K562 (cell line): ENCODE results near the gene CDC42BPB. TPM values are rescaled to one million over a fixed set of nuclear protein-coding genes. Genes with fewer than 3 reads are reported as not detected.
A peak's percentile ranks its signal among the peaks of the same experiment; 100 is the strongest.

Experiments
- ATAC-seq: fragments of 200-7000 bp; cut with Tn5 transposase; 3 replicates; pipeline ENCODE4 v1.9.1; 2020; ENCODE audit warnings: moderate library complexity
- BruUV-seq: library from RNA; stranded (reverse); fragments of 400-500 nt; replicated peaks from 2 replicates; lab custom pipeline; 2021; lab: Mats Ljungman, UMichigan
- CTCF ChIA-PET: fragments of 300-600 bp; formaldehyde crosslinking; extraction: SDS; loops from one replicate; lab custom pipeline; 2021; ENCODE audit warnings: low intra/inter-chr PET ratio; lab: Yijun Ruan, JAX
- POLR2A ChIA-PET: fragments of 300-600, 350-650 bp; sonication (Branson Sonifier 250); formaldehyde crosslinking; extraction: SDS; loops from one replicate; lab custom pipeline; 2021; ENCODE audit warnings: antibody characterized with exemption, inconsistent platforms; lab: Yijun Ruan, JAX
- DNase-seq, 4 experiments: peaks; one replicate each; pipeline versions ENCODE4 v3.0.0 to v3.0.0-alpha.2; 2011 to 2018; ENCODE audit warnings: low spot score in 3 of 4, mixed read lengths in 3 of 4; ENCODE audit errors: extremely low read depth in 1 of 4
- FAIRE-seq: peaks from 2 replicates; lab custom pipeline; 2011; peaks lifted over from hg19 to GRCh38; lab: Jason Lieb, UNC
- H2AFZ ChIP-seq: 2 replicates; pipeline ENCODE4 v1.6.0; 2011; ENCODE audit warnings: low read depth, low read length, control low read depth, inconsistent platforms
- H3K27ac ChIP-seq: fragments of 200-600 bp; 3 replicates; pipeline ENCODE4 v1.8.0; 2011; ENCODE audit warnings: low read depth, mild to moderate bottlenecking, control low read depth, inconsistent platforms, low read length, moderate library complexity, mixed read lengths; ENCODE audit errors: extremely low read depth
- H3K27me3 ChIP-seq, 2 experiments: fragments of 300-600 bp in 1 of 2; 2 replicates in 1 of 2; 3 replicates in 1 of 2; pipeline versions ENCODE4 v1.6.0 to v1.8.0; 2011; ENCODE audit warnings: inconsistent platforms in 2 of 2, low read length in 2 of 2, mild to moderate bottlenecking in 1 of 2, mixed read lengths in 1 of 2, moderate library complexity in 1 of 2; ENCODE audit not compliant: control insufficient read depth in 2 of 2, insufficient read depth in 2 of 2
- H3K36me3 ChIP-seq: fragments of 300-600 bp; 3 replicates; pipeline ENCODE4 v1.8.0; 2011; ENCODE audit warnings: mild to moderate bottlenecking, low read length, inconsistent platforms; ENCODE audit not compliant: control insufficient read depth, insufficient read depth
- H3K4me1 ChIP-seq, 2 experiments: fragments of 200-600 bp in 1 of 2; replicated peaks in 1 of 2; 2 replicates in 1 of 2; 3 replicates in 1 of 2; pipeline versions ENCODE4 v1.5.1 to v1.8.0; 2011; ENCODE audit warnings: inconsistent platforms in 2 of 2, low read length in 2 of 2, mild to moderate bottlenecking in 1 of 2, mixed read lengths in 1 of 2, moderate library complexity in 1 of 2; ENCODE audit not compliant: control insufficient read depth in 2 of 2, insufficient read depth in 2 of 2
- H3K4me2 ChIP-seq: 2 replicates; pipeline ENCODE4 v1.6.1; 2011; ENCODE audit warnings: low read length, control low read depth, inconsistent platforms, mixed read lengths; ENCODE audit not compliant: insufficient read depth
- H3K4me3 ChIP-seq: fragments of 200-600 bp; sonication (generic), shearing (Covaris generic); 2 replicates; pipeline ENCODE4 v1.5.1; 2016; ENCODE audit warnings: control low read depth, inconsistent platforms
- H3K79me2 ChIP-seq: fragments of 200-600 bp; 3 replicates; pipeline ENCODE4 v1.8.0; 2011; ENCODE audit warnings: low read length, inconsistent platforms; ENCODE audit not compliant: control insufficient read depth, insufficient read depth
- H3K9ac ChIP-seq, 2 experiments: 2 replicates each; pipeline versions ENCODE4 v1.6.0 to v1.6.1; 2011; ENCODE audit warnings: low read depth in 2 of 2, low read length in 2 of 2, control low read depth in 1 of 2, inconsistent platforms in 1 of 2, mild to moderate bottlenecking in 1 of 2, mixed read lengths in 1 of 2; ENCODE audit not compliant: insufficient read depth in 1 of 2
- H3K9me1 ChIP-seq: one replicate; pipeline ENCODE4 v1.6.0; 2011; ENCODE audit warnings: inconsistent platforms, mild to moderate bottlenecking, low read length, moderate library complexity; ENCODE audit not compliant: control insufficient read depth, insufficient read depth
- H3K9me3 ChIP-seq: replicated peaks from 2 replicates; pipeline ENCODE4 v1.5.1; 2011; ENCODE audit warnings: low read depth, low read length, inconsistent platforms; ENCODE audit not compliant: control insufficient read depth, insufficient read depth
- H4K20me1 ChIP-seq: replicated peaks from 2 replicates; pipeline ENCODE4 v1.6.1; 2011; ENCODE audit warnings: low read length, inconsistent platforms, mixed read lengths; ENCODE audit not compliant: control insufficient read depth, insufficient read depth
- MAFG ChIP-seq: fragments of 450-650 bp; conservative IDR thresholded peaks from 2 replicates; pipeline ENCODE4 v1.6.1; 2016; ENCODE audit warnings: missing genetic modification characterization, missing compliant biosample characterization
- POLR2G ChIP-seq: fragments of 200-400 bp; formaldehyde crosslinking; IDR thresholded peaks from 2 replicates; pipeline ENCODE4 v1.6.1; 2017; ENCODE audit warnings: low read depth, mild to moderate bottlenecking, antibody characterized with exemption, low read length, moderate library complexity
- PPARD ChIP-seq: fragments of 250-450 bp; sonication (Bioruptor Pico); IDR thresholded peaks from 2 replicates; pipeline ENCODE4 v1.8.0; 2022; ENCODE audit warnings: inconsistent platforms, mild to moderate bottlenecking, moderate library complexity
- WGBS: fragments of 100-300 bp; shearing (Covaris generic); methylation state at CpG from one replicate; pipeline ENCODE4 v1.1.6; 2016; ENCODE audit warnings: low coverage, mixed read lengths; ENCODE audit not compliant: insufficient coverage; ENCODE audit errors: missing lambda C conversion rate; 5-methylcytosine and 5-hydroxymethylcytosine counted together
- in situ Hi-C: fragments of 300-500 bp; cut with MboI; formaldehyde crosslinking; loops from 4 replicates; pipeline ENCODE4 v1.15.0; 2018; ENCODE audit warnings: inconsistent platforms, mixed read lengths
- intact Hi-C: fragments of 100-400 bp; cut with micrococcal nuclease; formaldehyde crosslinking; loops from 2 replicates; pipeline ENCODE4 v1.14.2; 2022
- polyA plus RNA-seq, 8 experiments: library from polyadenylated mRNA; depleted of rRNA in 4 of 8; stranded (reverse) in 5 of 8; unstranded in 3 of 8; fragments of >200 nt; fragmentation: Nextera tagmentation in 2 of 8; fragmentation: Illumina TruSeq in 1 of 8; extraction: Ambion mirVana in 2 of 8; extraction: Trizol in 1 of 8; gene quantifications; 2 replicates each; pipeline versions ENCODE4 v1.2.1 to v1.2.3, GENCODE V29; 2011 to 2014; ENCODE audit warnings: inconsistent platforms in 1 of 8, missing spikeins in 1 of 8
- total RNA-seq, 7 experiments: library from RNA; depleted of rRNA in 6 of 7; stranded (reverse); fragments of >200 nt in 6 of 7; fragmentation: Illumina TruSeq in 2 of 7; extraction: Trizol in 2 of 7; gene quantifications; 2 replicates each; pipeline versions ENCODE4 v1.2.1 to v1.2.3, GENCODE V29; 2011 to 2021; ENCODE audit warnings: low replicate concordance in 1 of 7
- TF ChIP-seq, protein P1 (sequence below): fragments of 250-450 bp; sonication (Bioruptor Pico); IDR thresholded peaks from 2 replicates; pipeline ENCODE4 v1.8.0; 2021; ENCODE audit warnings: mild to moderate bottlenecking, moderate library complexity
- TF ChIP-seq, protein P2 (sequence below), 2 experiments: fragments of 450-650 bp; IDR thresholded peaks; 2 replicates each; pipeline ENCODE4 v1.6.1; 2018; ENCODE audit warnings: mild to moderate bottlenecking in 2 of 2, low read depth in 1 of 2; ENCODE audit not compliant: partially characterized antibody in 2 of 2

The CDC42BPB gene
- total and polyA plus RNA-seq, 9 of the 15 experiments (the other 6 are each of a cell fraction or from before 2014, with no cell fraction given): 0.07 to 24.3 (median 12.6) TPM

DNA sequence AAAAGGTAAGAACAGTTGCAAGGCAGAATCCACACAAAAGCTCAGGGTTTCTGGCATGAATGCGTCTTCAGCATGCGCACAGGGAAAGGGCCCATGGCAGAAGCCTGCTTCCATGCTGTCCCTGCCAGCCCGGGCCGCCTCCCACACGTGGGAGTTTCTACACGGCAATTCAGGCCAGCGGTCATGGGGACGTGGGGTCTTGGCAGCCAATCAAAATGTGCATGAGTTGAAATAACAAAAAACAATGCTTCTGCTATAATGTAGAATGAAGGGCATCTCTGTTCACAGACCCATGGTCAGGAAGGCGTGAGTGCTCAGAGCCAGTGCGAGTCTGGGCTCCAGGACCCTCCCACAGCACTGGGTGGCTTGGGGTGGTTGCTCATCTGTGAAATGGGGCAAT is 106.3 kb downstream of the CDC42BPB start (continued):
- TF ChIP-seq, protein P1, sequence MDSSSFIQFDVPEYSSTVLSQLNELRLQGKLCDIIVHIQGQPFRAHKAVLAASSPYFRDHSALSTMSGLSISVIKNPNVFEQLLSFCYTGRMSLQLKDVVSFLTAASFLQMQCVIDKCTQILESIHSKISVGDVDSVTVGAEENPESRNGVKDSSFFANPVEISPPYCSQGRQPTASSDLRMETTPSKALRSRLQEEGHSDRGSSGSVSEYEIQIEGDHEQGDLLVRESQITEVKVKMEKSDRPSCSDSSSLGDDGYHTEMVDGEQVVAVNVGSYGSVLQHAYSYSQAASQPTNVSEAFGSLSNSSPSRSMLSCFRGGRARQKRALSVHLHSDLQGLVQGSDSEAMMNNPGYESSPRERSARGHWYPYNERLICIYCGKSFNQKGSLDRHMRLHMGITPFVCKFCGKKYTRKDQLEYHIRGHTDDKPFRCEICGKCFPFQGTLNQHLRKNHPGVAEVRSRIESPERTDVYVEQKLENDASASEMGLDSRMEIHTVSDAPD: no peak
- TF ChIP-seq, protein P2, sequence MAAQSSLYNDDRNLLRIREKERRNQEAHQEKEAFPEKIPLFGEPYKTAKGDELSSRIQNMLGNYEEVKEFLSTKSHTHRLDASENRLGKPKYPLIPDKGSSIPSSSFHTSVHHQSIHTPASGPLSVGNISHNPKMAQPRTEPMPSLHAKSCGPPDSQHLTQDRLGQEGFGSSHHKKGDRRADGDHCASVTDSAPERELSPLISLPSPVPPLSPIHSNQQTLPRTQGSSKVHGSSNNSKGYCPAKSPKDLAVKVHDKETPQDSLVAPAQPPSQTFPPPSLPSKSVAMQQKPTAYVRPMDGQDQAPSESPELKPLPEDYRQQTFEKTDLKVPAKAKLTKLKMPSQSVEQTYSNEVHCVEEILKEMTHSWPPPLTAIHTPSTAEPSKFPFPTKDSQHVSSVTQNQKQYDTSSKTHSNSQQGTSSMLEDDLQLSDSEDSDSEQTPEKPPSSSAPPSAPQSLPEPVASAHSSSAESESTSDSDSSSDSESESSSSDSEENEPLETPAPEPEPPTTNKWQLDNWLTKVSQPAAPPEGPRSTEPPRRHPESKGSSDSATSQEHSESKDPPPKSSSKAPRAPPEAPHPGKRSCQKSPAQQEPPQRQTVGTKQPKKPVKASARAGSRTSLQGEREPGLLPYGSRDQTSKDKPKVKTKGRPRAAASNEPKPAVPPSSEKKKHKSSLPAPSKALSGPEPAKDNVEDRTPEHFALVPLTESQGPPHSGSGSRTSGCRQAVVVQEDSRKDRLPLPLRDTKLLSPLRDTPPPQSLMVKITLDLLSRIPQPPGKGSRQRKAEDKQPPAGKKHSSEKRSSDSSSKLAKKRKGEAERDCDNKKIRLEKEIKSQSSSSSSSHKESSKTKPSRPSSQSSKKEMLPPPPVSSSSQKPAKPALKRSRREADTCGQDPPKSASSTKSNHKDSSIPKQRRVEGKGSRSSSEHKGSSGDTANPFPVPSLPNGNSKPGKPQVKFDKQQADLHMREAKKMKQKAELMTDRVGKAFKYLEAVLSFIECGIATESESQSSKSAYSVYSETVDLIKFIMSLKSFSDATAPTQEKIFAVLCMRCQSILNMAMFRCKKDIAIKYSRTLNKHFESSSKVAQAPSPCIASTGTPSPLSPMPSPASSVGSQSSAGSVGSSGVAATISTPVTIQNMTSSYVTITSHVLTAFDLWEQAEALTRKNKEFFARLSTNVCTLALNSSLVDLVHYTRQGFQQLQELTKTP (IDR thresholded peaks at IDR 0.05; ENCODE audit: low read depth in 1 of 2, partially characterized antibody in 2 of 2): no peak
- TF ChIP-seq PPARD (CRISPR knock-in tag): no peak
- TF ChIP-seq, all 486 proteins: peak for 0

DNA sequence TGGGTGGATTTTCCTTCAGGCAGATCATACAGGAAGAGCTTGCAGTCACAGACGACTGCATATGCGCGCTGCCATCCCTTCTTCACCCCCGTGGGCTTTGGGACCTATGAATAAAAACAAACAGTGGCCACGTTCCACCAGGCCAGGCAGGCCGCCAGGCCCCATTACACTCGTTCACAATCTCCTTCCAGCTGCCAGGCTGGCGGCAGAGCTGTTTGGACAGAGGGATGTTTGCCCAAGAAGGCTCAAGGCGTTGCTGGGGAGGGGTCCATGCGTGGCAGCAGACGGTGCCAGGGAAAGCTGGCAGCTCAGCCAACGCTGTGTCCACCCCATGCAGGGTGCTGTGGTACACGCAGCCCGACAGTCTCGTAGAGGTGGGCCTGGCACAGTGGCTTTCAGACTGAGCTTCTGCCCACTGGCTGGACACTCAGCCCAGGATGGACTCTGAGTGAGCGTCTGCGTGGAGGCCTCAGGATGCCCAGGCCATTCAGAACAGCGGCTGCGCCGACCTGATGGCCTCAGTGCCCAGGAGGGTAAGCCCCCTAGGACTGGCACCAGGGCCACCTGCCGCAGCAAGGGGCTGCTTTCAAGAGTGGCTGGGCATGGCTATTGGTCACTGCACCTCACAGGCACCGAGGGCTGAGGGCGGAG is 107.4 kb downstream of the CDC42BPB start:
- Histone ChIP-seq H3K9me1 (no peaks in the 10 kb centered on the region), H3K36me3 (peaks cover 37% of the 10 kb centered on the region; the same call in 1 of the 3 replicates), H4K20me1 (no peaks in the 10 kb centered on the region), H3K27me3 (no peaks in the 10 kb centered on the region), H3K79me2 (no peaks in the 10 kb centered on the region), H3K27ac (no peak overlapping the region), H2AFZ (no peak overlapping the region), H3K9me3 (no peaks in the 10 kb centered on the region), H3K9ac (no peak overlapping the region; a peak in 1 of 4 replicates), H3K4me3 (no peak overlapping the region), H3K4me1 (peaks cover 0 to 10% of the 10 kb centered on the region in 2 experiments; a peak in 2 of 5 replicates), H3K4me2 (no peak overlapping the region)
- DNase-seq (no peak), FAIRE-seq (no peak), ATAC-seq (no peak)
- ChIA-PET CTCF (no interaction called here), POLR2A (no interaction called here)
- TF ChIP-seq POLR2G (0 out of 2 replicates have a peak, but pooled peaks have one; percentile 17), MAFG (tag) (no peak)
- in situ Hi-C loops: no loop called here
- intact Hi-C loops: no loop called here
- no TSS peak for BruUV-seq
- WGBS: 90% methylated on average over 16 of the region's 23 CpGs
